Occipital lobe (tissue), 2 donors: ENCODE measurements around the gene PAX8. TPM values are rescaled to one million over a fixed set of nuclear protein-coding genes. Genes with fewer than 3 reads are reported as not detected.
"Not testable (repeated sequence)": the region's sequence is repeated elsewhere in the genome, so short reads cannot be mapped to it uniquely, and the experiment has no call there.

Experiments
- DNase-seq: peaks from one replicate; lab custom pipeline; 2025; lab: John Stamatoyannopoulos, UW
- total RNA-seq: library from RNA; depleted of rRNA; stranded (reverse); fragments of >200 nt; gene quantifications from one replicate; pipeline ENCODE4 v1.2.3, GENCODE V29; 2014

Gene PAX8
- total RNA-seq, 1 donor from 2014 or later = not detected

- no peak for DNase-seq
Observed at GRCh38 chr2:113237604-113238160, 41.0 kb downstream of the PAX8 start.

GRCh38 chr2:113236367-113237159 is 42.2 kb downstream of the PAX8 start:
- DNase-seq = no peak

DNA sequence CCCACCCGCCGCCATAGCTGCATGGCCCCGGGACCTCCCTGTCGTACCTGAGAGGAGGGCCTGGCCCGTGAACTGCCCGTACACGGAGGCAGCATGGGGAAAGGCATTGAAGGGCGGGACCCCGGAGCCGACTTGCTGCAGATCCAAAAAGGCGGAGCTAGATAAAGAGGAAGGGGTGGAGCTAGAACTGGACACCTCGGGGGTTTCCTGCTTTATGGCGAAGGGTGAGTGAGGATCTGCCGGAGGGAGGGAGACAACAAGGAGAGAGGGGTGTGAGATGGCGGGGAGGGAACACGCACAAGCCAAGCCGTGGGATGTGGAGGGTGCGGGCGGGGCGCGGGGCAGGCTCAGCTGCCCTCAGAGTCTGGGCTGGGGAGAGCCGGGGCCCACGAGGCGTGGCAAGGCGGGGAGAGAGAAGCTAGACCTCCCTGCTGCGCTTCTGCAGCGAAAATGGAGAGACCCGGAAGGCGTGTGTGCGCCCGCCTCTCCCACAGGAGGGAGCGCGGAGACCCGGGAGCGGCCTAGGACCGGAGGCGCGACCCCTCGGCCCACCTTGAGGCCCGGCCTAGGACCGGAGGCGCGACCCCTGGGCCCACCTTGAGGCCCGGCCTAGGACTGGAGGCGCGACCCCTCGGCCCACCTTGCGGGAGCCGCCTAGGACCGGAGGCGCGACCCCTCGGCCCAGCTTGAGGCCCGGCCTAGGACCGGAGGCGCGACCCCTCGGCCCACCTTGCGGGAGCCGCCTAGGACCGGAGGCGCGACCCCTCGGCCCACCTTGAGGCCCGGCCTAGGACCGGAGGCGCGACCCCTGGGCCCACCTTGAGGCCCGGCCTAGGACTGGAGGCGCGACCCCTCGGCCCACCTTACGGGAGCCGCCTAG is 43.1 kb downstream of the PAX8 start:
- not testable (repeated sequence) for DNase-seq

DNA sequence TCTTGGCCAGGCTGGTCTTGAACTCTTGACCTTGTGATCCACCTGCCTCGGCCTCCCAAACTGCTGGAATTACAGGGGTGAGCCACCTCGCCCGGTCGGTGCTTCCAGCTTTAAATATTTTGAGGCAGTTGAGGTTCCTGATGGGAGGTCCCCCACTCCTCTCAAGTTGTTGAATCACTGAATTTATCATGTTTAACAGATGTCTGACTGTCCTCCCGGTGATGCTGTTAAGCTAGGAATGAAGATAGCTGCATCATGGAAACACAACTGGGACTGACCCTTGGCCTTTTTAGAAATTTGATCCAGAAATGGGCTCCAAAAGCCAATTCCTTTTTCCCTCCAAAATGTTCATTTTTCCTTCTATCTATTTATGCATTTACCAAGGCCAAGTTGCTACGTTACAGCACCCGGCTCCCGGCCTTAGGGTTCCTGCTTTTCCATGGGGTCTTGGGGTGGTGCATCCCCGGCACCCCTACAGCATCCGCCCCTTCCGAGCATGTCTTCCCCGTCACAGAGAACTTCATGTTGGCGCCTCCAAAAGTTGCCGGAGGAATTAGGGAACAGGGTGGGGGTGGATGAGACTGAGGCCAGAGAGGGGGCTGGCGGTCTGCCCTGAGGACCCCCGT is 43.9 kb downstream of the PAX8 start:
- no peak for DNase-seq

GRCh38 chr2:113233593-113234550 is 44.8 kb downstream of the PAX8 start:
- DNase-seq = no peak

GRCh38 chr2:113232740-113233139 is 46.0 kb downstream of the PAX8 start:
- no peak for DNase-seq

GRCh38 chr2:113232123-113232522 is 46.6 kb downstream of the PAX8 start:
- DNase-seq = no peak

DNA sequence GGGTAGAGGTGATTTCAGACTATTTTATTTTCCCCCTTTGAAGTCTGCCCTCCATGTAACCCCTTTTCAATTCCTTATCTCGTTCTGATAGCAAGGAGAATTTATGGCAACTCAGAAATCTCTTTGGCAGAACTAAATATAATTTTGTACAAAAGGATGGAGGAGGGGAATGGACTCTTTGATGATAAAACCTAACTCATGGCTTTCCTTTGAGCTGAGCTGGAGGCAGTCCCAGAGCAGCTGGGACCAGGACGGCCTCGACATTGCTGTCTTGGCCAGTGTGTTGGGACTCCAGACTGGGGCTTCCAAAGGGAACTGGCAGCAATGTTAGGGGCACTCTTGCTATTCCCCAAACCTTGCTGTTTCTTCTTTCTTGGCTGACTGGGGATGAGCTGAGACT is 47.7 kb downstream of the PAX8 start:
- no peak for DNase-seq

DNA sequence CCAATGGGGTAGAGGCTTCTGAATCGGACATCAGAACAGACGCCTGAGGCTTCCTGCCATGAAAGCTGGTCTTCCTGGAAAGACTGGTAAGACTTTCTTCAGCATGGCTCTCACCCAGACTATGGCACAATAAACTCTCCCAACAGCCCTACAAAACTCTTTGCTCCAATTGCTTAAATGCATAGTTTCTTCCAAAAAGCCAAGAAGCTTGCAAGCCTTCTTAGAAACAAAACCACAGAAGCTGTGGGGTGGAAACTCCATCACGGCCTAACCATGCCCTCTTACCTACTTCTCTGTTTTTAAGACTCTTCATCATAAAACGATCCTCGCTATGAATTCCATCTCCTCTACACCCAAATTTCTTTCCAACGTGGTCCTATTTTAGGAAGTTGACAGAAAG is 48.2 kb downstream of the PAX8 start:
- no peak for DNase-seq

GRCh38 chr2:113229795-113230194 is 48.9 kb downstream of the PAX8 start:
- no peak for DNase-seq

GRCh38 chr2:113228991-113229716 is 49.6 kb downstream of the PAX8 start:
- no peak for DNase-seq

- DNase-seq = no peak
Observed at GRCh38 chr2:113228351-113228750, 50.4 kb downstream of the PAX8 start.

- DNase-seq = no peak
Observed at GRCh38 chr2:113227698-113228097, 51.0 kb downstream of the PAX8 start.

- no peak for DNase-seq
Observed at GRCh38 chr2:113227290-113227689, 51.4 kb downstream of the PAX8 start.

DNA sequence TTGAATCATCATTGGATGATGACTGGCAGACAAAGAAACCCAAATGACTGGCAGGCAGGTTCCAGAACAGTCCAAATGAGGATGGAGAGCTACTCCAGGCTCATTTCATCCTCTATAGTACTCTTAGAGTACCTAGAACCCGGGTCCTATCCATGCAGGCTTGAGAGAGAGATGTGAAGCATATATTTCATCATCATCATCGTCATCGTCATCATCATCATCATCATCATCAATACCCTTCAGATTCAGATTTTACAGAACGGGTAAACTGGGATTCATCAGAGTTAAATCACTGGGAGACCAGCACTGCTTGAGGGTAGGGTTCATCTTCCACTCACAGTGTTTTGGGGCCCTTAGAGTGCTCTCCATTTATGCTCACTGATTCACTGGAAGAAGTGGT is 52.3 kb downstream of the PAX8 start:
- no peak for DNase-seq

- DNase-seq = no peak
Observed at GRCh38 chr2:113225263-113226259, 53.2 kb downstream of the PAX8 start.

DNA sequence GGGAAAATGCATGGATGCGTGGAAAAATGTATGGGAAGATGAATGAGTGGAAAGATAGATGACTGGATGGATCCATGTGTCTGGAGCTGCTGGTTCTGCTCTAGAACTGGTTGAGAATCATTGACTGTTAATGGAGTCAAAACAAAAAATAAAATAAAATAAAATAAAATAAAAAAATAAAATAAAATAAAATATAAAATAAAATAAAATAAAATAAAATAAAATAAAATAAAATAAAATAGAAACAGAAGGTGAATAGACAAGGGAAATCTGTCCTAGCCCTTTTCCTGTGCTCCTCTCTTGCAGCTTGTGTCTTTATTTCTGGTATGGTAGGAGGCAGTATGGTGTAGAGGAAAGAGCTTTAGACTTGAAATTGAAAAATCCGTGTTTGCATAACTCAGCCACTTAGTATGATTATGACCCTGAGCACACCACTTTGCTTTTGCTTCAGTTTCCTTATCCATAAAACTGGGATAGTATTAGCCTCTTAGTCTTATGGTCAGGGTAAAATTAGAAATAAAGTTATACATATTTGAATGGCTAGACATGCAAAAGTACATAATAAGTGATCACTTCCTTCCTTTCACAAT is 54.0 kb downstream of the PAX8 start:
- no peak for DNase-seq

- no peak for DNase-seq
Observed at GRCh38 chr2:113223813-113224212, 54.9 kb downstream of the PAX8 start.
